ENCODE data around the gene PTDSS2.

PTDSS2 gene

GRCh38 chr11:489610-490185 is 39.6 kb downstream of the PTDSS2 start:
- H3K4me3 ChIP-seq (ENCODE audit: low read length), result no peak overlapping the region
- no peak for TF ChIP-seq CTCF (conservative IDR thresholded peaks at IDR 0.05; ENCODE audit: low read length)
- DNase-seq (ENCODE audit: low read depth), result no peak

- H3K4me3 ChIP-seq (ENCODE audit: low read length), result no peak overlapping the region
- TF ChIP-seq CTCF (conservative IDR thresholded peaks at IDR 0.05; ENCODE audit: low read length), result no peak
- DNase-seq (ENCODE audit: low read depth), result no peak
These were observed 40.3 kb downstream of the PTDSS2 start for GRCh38 chr11:490186-490929.

GRCh38 chr11:490930-491260 is 40.8 kb downstream of the PTDSS2 start:
- no peak overlapping the region for H3K4me3 ChIP-seq (ENCODE audit: low read length)
- no peak for DNase-seq (ENCODE audit: low read depth)
- TF ChIP-seq CTCF (conservative IDR thresholded peaks at IDR 0.05; ENCODE audit: low read length), result no peak

GRCh38 chr11:491358-491757 is 41.3 kb downstream of the PTDSS2 start:
- no peak for TF ChIP-seq CTCF (conservative IDR thresholded peaks at IDR 0.05; ENCODE audit: low read length)
- H3K4me3 ChIP-seq (ENCODE audit: low read length), result no peak overlapping the region
- DNase-seq (ENCODE audit: low read depth), result no peak

GRCh38 chr11:492427-493226 is 42.5 kb downstream of the PTDSS2 start:
- no peak overlapping the region for H3K4me3 ChIP-seq (ENCODE audit: low read length)
- TF ChIP-seq CTCF (conservative IDR thresholded peaks at IDR 0.05; ENCODE audit: low read length), result no peak
- no peak for DNase-seq (ENCODE audit: low read depth)

- no peak for TF ChIP-seq CTCF (conservative IDR thresholded peaks at IDR 0.05; ENCODE audit: low read length)
- DNase-seq (ENCODE audit: low read depth), result no peak
- no peak overlapping the region for H3K4me3 ChIP-seq (ENCODE audit: low read length)
These were observed 44.9 kb downstream of the PTDSS2 start for GRCh38 chr11:494761-495536.

All from AG10803 (cell line).